SU-DHL-6 (cell line): ENCODE results near the gene HRK.
A peak's percentile ranks its signal among the peaks of the same experiment; 100 is the strongest.

Experiments used
- H2AFZ ChIP-seq: fragments of 200-600 bp; sonication (generic); 2 replicates; pipeline ENCODE4 v1.6.1; 2014; ENCODE audit warnings: low read depth, mild to moderate bottlenecking, moderate library complexity, mixed read lengths, antibody characterized with exemption, low read length; ENCODE audit not compliant: severe bottlenecking
- H3F3A ChIP-seq: fragments of 200-600 bp; shearing (Covaris generic); 2 replicates; pipeline ENCODE4 v1.6.0; 2016; ENCODE audit warnings: antibody characterized with exemption, mild to moderate bottlenecking; ENCODE audit not compliant: insufficient read depth
- H3K27ac ChIP-seq: fragments of 200-600 bp; sonication (generic); 2 replicates; pipeline ENCODE4 v1.5.1; 2016; ENCODE audit warnings: low read depth, mild to moderate bottlenecking, low read length, moderate library complexity, mixed read lengths
- H3K27me3 ChIP-seq: fragments of 200-600 bp; sonication (generic), shearing (Covaris generic); 2 replicates; pipeline ENCODE4 v1.6.0; 2014; ENCODE audit warnings: mild to moderate bottlenecking, low read length
- H3K36me3 ChIP-seq: fragments of 200-600 bp; sonication (generic); 2 replicates; pipeline ENCODE4 v1.6.1; 2014; ENCODE audit warnings: mild to moderate bottlenecking, low read length, mixed read lengths
- H3K4me2 ChIP-seq: fragments of 300-600, 200-600 bp; shearing (Covaris generic), sonication (generic); 2 replicates; pipeline ENCODE4 v1.6.0; 2014; ENCODE audit warnings: low read length, low read depth, mild to moderate bottlenecking; ENCODE audit not compliant: poor library complexity, severe bottlenecking
- H3K4me3 ChIP-seq: fragments of 200-600 bp; sonication (generic); 2 replicates; pipeline ENCODE4 v1.5.1; 2014; ENCODE audit warnings: antibody characterized with exemption, low read length, mild to moderate bottlenecking, mixed read lengths; ENCODE audit not compliant: insufficient read depth, poor library complexity, severe bottlenecking
- H3K79me2 ChIP-seq: fragments of 200-600 bp; sonication (generic); 2 replicates; pipeline ENCODE4 v1.6.1; 2014; ENCODE audit warnings: mild to moderate bottlenecking, low read length, moderate library complexity; ENCODE audit not compliant: insufficient read depth
- H3K9ac ChIP-seq: fragments of 200-600 bp; sonication (generic); 2 replicates; pipeline ENCODE4 v1.7.0; 2014; ENCODE audit warnings: mild to moderate bottlenecking, low read length
- H3K9me2 ChIP-seq: fragments of 200-600 bp; sonication (generic); replicated peaks from 2 replicates; pipeline ENCODE4 v1.6.1; 2014; ENCODE audit warnings: low read length; ENCODE audit not compliant: insufficient read depth
- H3K9me3 ChIP-seq: fragments of 200-600 bp; sonication (generic); 2 replicates; pipeline ENCODE4 v1.6.1; 2014; ENCODE audit warnings: low read length, mixed read lengths; ENCODE audit not compliant: insufficient read depth
- H4K20me1 ChIP-seq: fragments of 200-600 bp; sonication (generic); 2 replicates; pipeline ENCODE4 v1.6.1; 2014; ENCODE audit warnings: low read depth, mild to moderate bottlenecking, antibody characterized with exemption, low read length, moderate library complexity, mixed read lengths
- CTCF ChIP-seq: fragments of 200-600 bp; sonication (generic); IDR thresholded peaks from one replicate; pipeline ENCODE4 v1.5.1; 2017; ENCODE audit warnings: antibody characterized with exemption, mild to moderate bottlenecking, low read length, moderate library complexity; ENCODE audit not compliant: insufficient read depth, poor library complexity, severe bottlenecking
- EZH2phosphoT487 ChIP-seq: fragments of 200-600 bp; sonication (generic), shearing (Covaris generic); conservative IDR thresholded peaks from 2 replicates; pipeline ENCODE4 v1.6.1; 2018; ENCODE audit warnings: mild to moderate bottlenecking, antibody characterized with exemption, low read length, moderate library complexity, mixed read lengths

The HRK gene

GRCh38 chr12:116864371-116865160, 16.7 kb downstream of the HRK start:
- Histone ChIP-seq H3K9ac (no peak overlapping the region), H3K9me2 (no peaks in the 10 kb centered on the region), H3K79me2 (no peaks in the 10 kb centered on the region), H4K20me1 (no peaks in the 10 kb centered on the region), H3K27ac (no peak overlapping the region), H2AFZ (no peak overlapping the region), H3K4me2 (no peak overlapping the region), H3F3A (peaks cover 15% of the 10 kb centered on the region), H3K4me3 (no peak overlapping the region), H3K36me3 (no peaks in the 10 kb centered on the region), H3K27me3 (no peaks in the 10 kb centered on the region), H3K9me3 (no peaks in the 10 kb centered on the region)
- TF ChIP-seq EZH2phosphoT487 (no peak), CTCF (no peak)

GRCh38 chr12:116863275-116863767, 17.9 kb downstream of the HRK start:
- Histone ChIP-seq H2AFZ (no peak overlapping the region), H3K27me3 (no peaks in the 10 kb centered on the region), H3K4me2 (no peak overlapping the region), H3K79me2 (no peaks in the 10 kb centered on the region), H3K9me3 (no peaks in the 10 kb centered on the region), H3F3A (peaks cover 23% of the 10 kb centered on the region), H3K4me3 (no peak overlapping the region), H3K9me2 (no peaks in the 10 kb centered on the region), H3K27ac (no peak overlapping the region), H4K20me1 (no peaks in the 10 kb centered on the region), H3K36me3 (no peaks in the 10 kb centered on the region), H3K9ac (no peak overlapping the region)
- TF ChIP-seq CTCF (peak; percentile 89), EZH2phosphoT487 (no peak)

- peaks cover 27% of the 10 kb centered on the region for H3F3A ChIP-seq
- H3K9ac ChIP-seq: 0 out of 2 replicates have a peak overlapping the region, but pooled peaks have one; percentile 3
- no peaks in the 10 kb centered on the region for H3K27me3 ChIP-seq
- TF ChIP-seq EZH2phosphoT487 (no peak), CTCF (no peak)
- H3K9me3 ChIP-seq: no peaks in the 10 kb centered on the region
- peak overlapping the region; percentile 58 for H3K4me2 ChIP-seq
- no peak overlapping the region for H3K4me3 ChIP-seq
- H3K36me3 ChIP-seq: no peaks in the 10 kb centered on the region
- peak overlapping the region; percentile 52; the same call in 1 of the 2 replicates for H3K27ac ChIP-seq
- H3K79me2 ChIP-seq: no peaks in the 10 kb centered on the region
- no peaks in the 10 kb centered on the region for H3K9me2 ChIP-seq
- no peak overlapping the region for H2AFZ ChIP-seq
- no peaks in the 10 kb centered on the region for H4K20me1 ChIP-seq
Measured at GRCh38 chr12:116862167-116862566, 19.1 kb downstream of the HRK start.
